CMK (cell line): Measurements from ENCODE around the gene TNFSF13B.
"Not testable (repeated sequence)": the region's sequence is repeated elsewhere in the genome, so short reads cannot be mapped to it uniquely, and the experiment has no call there.

ENCODE experiments used
- DNase-seq: peaks from one replicate; pipeline ENCODE4 v3.0.0-alpha.2; 2010; ENCODE audit warnings: low read depth

Gene TNFSF13B, protein sequence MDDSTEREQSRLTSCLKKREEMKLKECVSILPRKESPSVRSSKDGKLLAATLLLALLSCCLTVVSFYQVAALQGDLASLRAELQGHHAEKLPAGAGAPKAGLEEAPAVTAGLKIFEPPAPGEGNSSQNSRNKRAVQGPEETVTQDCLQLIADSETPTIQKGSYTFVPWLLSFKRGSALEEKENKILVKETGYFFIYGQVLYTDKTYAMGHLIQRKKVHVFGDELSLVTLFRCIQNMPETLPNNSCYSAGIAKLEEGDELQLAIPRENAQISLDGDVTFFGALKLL

GRCh38 chr13:108269601-108270328 lies at the start of gene TNFSF13B:
Gene TNFSF13B (plus strand): TSS chr13:108269718. CDS start chr13:108269896, 178 bp downstream.
- no peak for DNase-seq

DNA sequence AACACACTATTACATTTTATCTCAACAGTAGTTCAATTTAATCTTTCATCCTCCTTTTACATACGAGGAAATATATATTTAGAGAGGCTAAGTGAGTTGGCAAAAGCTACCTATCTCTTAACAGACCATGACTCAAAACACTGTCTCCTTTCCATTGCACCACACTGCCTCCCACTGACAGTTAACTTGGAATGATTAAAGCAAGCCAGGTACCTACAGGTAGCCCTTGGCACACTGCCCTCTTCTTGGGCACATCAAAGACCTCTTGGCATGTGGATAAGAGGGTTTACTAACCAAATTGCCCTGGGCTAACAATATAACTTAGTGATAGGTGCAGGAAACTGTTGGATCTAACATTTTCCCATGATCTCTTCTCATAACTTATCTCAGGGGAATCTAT lies 49.5 kb upstream of the TNFSF13B start:
- no peak for DNase-seq

- DNase-seq, result no peak
Measured at GRCh38 chr13:108223687-108224503, 45.6 kb upstream of the TNFSF13B start.

DNA sequence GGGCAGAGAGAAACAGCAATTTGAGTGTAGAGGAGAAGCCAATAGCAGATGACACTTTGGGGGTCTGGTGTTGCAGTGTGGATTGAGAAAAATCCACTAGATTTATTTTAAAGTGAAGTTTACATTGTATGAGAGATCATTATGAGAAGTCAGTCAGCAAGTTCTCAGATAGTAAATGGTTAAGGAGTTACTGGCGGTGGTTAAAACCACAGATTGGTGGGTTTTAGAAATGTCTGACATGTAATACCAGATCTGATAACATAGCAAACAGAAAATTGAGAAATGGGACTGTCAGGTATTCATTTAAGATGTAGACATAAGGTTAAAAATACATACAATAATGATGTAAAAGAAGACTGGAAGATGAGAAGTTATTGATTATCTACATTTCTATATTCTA lies 44.1 kb upstream of the TNFSF13B start:
- DNase-seq, result no peak

GRCh38 chr13:108226184-108226583 lies 43.3 kb upstream of the TNFSF13B start:
- no peak for DNase-seq

GRCh38 chr13:108227651-108228272 lies 41.8 kb upstream of the TNFSF13B start:
- no peak for DNase-seq

DNA sequence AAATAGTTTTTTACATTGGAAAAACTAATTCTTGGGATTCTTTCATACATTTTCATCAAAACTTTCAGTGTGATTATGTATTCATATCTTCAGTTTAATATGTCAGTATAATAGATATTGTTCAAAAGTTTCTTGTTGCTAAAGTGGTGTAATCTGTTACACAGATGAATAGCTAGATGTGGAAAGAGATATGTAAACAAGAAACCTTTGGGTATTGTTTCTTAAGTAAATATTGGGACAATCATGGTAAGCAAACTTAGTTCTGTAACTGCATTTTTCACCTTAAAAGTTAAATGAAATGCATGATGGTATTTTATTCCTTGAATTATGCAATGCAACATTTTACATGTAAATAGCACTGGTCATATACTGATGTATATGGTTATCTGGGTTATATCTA lies 39.1 kb upstream of the TNFSF13B start:
- no peak for DNase-seq

GRCh38 chr13:108249150-108249549 lies 20.4 kb upstream of the TNFSF13B start:
- DNase-seq, result no peak

DNA sequence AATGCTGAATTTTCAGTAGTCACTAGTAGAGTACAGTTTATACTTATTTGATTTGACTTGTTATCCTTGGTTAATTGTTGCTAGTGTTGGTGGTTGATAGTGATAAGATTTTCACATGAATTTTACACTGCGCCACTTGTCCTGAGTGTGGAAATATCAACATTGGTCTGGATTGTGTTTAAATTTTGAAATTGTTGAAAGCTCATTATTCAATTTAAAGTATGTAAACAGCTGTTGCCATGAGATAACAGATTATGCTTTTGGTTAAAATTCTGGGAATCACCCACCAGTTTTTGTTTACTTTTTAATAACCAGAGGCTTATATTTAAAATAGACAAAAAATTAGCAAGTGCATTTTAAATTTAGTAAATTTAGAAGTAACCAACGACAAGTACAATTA lies 12.3 kb upstream of the TNFSF13B start:
- DNase-seq, result no peak

DNA sequence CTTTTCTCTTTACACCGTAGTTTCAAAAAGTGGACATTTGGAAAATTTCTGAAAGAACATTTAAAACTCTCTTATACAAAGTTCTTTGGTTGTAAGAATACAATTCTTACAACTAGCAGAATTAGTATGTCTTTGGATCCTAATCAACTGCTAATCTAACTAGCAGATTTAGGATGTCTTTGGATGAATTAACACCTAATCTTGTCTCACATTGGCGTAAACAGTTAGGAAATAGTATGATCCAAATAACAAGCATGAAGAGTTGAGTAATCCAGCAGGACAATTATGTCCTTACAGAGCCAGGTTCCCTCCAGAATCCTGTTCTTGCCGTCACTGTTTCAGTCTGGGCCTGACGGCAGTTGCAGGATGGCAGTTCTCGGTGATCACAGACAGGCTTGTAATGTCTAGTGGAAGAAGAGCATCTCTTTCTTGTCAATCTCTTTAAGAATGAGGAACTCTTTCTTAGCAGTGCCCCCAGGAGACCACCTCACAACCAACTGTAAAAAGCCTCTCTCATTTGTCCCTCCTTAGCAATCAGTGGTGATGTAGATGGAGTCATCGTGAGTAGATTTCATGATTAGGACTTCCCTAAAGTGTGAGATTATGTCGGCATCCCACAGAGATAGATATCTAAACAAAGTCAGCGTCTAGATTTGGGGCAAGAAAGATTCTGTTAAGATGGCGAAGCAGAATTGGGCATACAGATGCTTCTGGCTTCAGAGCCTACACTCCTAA lies 5.7 kb upstream of the TNFSF13B start:
- no peak for DNase-seq

DNA sequence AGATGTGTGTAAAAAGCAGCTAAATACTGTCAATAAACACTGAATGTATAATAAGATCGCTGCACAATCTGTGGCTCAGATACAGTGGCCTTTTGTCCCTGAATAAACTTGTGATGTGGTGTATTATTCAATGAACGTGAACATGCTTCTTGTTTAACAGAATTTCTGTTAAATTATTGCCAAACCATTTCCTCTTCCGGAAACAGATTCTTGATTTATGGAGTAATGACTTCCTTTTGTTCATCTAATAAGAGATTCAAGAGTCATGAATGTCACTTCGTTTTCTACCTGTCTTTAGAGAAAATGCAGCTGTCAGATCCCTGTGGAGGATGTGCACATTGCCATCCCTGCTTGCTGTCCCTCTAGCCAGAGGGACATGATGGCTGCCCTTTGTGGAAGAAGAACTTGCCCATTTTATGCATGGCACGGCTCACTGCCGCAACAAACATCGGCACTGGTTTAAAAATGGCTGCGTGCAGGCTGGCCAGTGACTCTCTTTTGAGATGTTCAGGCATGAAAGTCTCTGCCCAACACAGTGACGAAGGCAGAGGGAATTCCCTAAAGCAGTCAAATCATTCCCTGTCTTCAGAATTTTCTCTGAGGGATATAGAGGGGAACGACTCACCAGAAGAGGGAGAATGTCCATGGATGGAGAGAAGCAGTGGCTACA lies 3.1 kb upstream of the TNFSF13B start:
- no peak for DNase-seq

DNA sequence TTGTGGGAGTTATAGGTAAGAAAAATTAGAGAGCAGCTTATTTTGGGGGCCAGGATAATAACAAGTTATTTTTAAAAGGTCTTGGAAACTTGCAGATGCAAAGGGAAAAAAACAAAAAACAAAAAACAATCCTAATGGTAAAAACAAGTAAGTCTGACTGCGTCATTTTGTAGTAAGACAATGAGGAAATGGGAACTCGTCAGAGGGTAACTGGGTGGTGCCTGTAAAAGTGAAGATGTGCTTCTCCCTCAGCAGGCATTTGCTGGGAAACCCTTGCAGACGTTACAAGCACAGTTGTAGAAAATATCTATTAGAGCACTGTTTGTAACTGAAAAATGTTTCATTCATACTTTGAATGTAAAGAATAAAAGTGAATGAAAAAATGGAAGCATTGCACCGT lies 2.2 kb upstream of the TNFSF13B start:
- no peak for DNase-seq

DNA sequence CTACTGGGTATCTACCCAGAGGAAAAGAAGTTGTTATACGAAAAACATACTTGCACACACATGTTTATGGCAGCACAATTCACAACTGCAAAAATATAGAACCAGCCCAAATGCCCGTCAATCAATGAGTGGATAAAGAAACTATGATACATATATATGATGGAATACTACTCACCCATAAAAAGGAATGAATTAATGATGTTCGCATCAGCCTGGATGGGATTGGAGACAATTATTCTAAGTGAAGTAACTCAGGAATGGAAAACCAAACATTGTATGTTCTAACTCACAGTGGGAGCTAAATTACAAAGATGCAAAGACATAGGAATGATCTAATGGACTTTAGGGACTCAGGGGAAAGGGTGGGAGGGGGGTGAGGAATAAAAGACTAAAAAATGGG lies 1.7 kb upstream of the TNFSF13B start:
- not testable (repeated sequence) for DNase-seq

- no peak for DNase-seq
Measured at GRCh38 chr13:108268466-108269112, 929 bp upstream of the TNFSF13B start.

DNA sequence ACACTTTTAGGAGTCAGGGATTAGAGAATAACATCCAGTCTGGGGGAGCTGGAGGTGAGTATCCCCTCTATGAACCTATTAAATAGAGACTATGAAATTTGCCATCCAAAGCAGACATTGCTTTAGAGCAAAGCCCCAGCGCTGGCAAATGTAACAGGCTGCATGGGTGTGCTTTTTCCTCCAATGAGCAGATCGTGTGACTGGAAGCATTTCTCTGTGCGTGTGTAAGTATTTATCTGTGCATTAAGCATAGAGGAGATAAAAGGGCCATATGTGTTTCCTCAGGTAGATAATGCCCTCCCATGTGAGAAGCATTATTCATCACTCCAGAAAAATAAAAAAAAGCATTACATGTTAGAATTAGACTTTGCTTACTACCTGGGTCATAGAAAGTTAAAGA lies 924 bp downstream of the TNFSF13B start:
- no peak for DNase-seq

GRCh38 chr13:108272333-108272732 lies 2.8 kb downstream of the TNFSF13B start:
- DNase-seq, result no peak

DNA sequence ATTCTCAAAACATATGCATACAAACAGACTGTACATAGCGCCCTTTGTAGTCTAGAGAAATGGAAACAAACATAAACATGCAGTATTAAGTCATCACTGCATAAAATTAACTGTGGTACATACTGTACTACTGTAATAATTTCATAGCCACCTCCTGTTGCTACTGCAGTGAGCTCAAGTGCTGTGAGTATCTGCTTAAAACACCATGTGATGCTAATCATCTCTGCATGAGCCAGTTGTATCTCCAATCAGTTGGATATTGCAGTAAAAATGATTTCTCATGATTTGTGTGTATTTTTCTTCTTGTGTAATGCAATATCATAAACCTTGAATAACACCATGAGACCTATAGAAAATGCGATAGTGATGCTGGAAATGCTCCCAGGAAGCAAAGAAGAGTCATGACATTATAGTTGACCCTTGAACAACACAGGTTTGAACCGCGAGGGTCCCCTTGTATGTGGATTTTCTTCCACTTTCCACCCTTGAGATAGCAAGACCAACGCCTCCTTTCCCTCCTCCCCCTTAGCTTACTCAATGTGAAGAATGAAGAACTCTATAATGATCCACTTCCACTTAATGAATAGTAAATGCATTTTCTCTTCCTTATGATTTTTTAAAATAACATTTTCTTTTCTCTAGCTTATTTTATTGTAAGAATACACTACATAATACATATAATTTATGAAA lies 4.1 kb downstream of the TNFSF13B start:
- DNase-seq, result no peak

GRCh38 chr13:108274718-108275117 lies 5.2 kb downstream of the TNFSF13B start:
- no peak for DNase-seq

- DNase-seq, result no peak
Measured at GRCh38 chr13:108276060-108276459, 6.5 kb downstream of the TNFSF13B start.

GRCh38 chr13:108278466-108278865 lies 8.9 kb downstream of the TNFSF13B start:
- no peak for DNase-seq
